ENCODE measurements around the gene VRK2. TPM values are rescaled to one million over a fixed set of nuclear protein-coding genes. Genes with fewer than 3 reads are reported as not detected.

VRK2 gene
- total and polyA plus RNA-seq, 2 experiments from 2014 or later: 19.0 to 22.5 TPM

- no peaks in the 10 kb centered on the region for H3K36me3 ChIP-seq (ENCODE audit: insufficient read depth)
- Mint-ChIP-seq H3K27ac (no peak overlapping the region), H3K9me3 (peaks cover 16% of the 10 kb centered on the region; the same call in 2 of the 3 replicates), H3K36me3 (ENCODE audit: low read depth) (peaks cover 20% of the 10 kb centered on the region; the same call in 2 of the 3 replicates), H3K27me3 (ENCODE audit: insufficient read depth, low read depth, poor library complexity) (no peaks in the 10 kb centered on the region), H3K4me3 (no peak overlapping the region), H3K4me1 (no peaks in the 10 kb centered on the region)
- no peaks in the 10 kb centered on the region for H3K9me2 ChIP-seq (ENCODE audit: insufficient read depth)
- H3K4me1 ChIP-seq (ENCODE audit: insufficient read depth): no peaks in the 10 kb centered on the region
- DNase-seq (ENCODE audit: low spot score): no peak
- H3K4me2 ChIP-seq: no peak overlapping the region
- no peaks in the 10 kb centered on the region for H3K79me2 ChIP-seq (replicated peaks; ENCODE audit: insufficient read depth)
- no peak for ATAC-seq
- no peaks in the 10 kb centered on the region for H3F3A ChIP-seq (replicated peaks; ENCODE audit: low read depth)
- no peak overlapping the region for H2AFZ ChIP-seq
- no peak overlapping the region for H3K27ac ChIP-seq (ENCODE audit: low read depth)
- no peaks in the 10 kb centered on the region for H4K20me1 ChIP-seq (replicated peaks; ENCODE audit: insufficient read depth)
- no peak overlapping the region for H3K4me3 ChIP-seq
- no peaks in the 10 kb centered on the region for H3K27me3 ChIP-seq (ENCODE audit: insufficient read depth)
- TF ChIP-seq JUNB (IDR thresholded peaks at IDR 0.05; ENCODE audit: unreplicated experiment) (no peak), ZNF462 (CRISPR knock-in tag; IDR thresholded peaks at IDR 0.05) (no peak), CTCF (conservative IDR thresholded peaks at IDR 0.05; ENCODE audit: low read depth in 2 of 2) (no peak)
These were observed 52.6 kb downstream of the VRK2 start for GRCh38 chr2:58099096-58099769.

All from GM23338 (cell line).